Measurements from ENCODE around the gene PRICKLE2.

PRICKLE2 gene

GRCh38 chr3:64184621-64185020 is 40.6 kb downstream of the PRICKLE2 start:
- Histone ChIP-seq H3K9ac (ENCODE audit: low read length) (no peak overlapping the region), H3K27ac (ENCODE audit: low read length) (no peak overlapping the region), H3K9me2 (replicated peaks; ENCODE audit: insufficient read depth, low read length) (no peaks in the 10 kb centered on the region), H2AFZ (ENCODE audit: low read length) (no peak overlapping the region), H3F3A (ENCODE audit: insufficient read depth, low read length) (no peaks in the 10 kb centered on the region), H3K4me2 (ENCODE audit: low read depth, low read length) (no peak overlapping the region), H3K4me3 (ENCODE audit: low read length) (no peak overlapping the region), H3K4me1 (ENCODE audit: low read length) (no peaks in the 10 kb centered on the region), H4K20me1 (ENCODE audit: insufficient read depth, low read length) (no peaks in the 10 kb centered on the region), H3K36me3 (replicated peaks; ENCODE audit: insufficient read depth, low read length) (no peaks in the 10 kb centered on the region), H3K9me3 (replicated peaks; ENCODE audit: insufficient read depth, low read length) (no peaks in the 10 kb centered on the region), H3K79me2 (ENCODE audit: low read length) (no peaks in the 10 kb centered on the region), H3K27me3 (replicated peaks; ENCODE audit: insufficient read depth, low read length) (no peaks in the 10 kb centered on the region)
- TF ChIP-seq CTCF (IDR thresholded peaks at IDR 0.05; ENCODE audit: low read length) (no peak), EZH2 (optimal IDR thresholded peaks at IDR 0.05; ENCODE audit: low read depth, low read length) (no peak), EZH2phosphoT487 (IDR thresholded peaks at IDR 0.05; ENCODE audit: low read length) (no peak)
- no peak for DNase-seq

- Histone ChIP-seq H3K27me3 (replicated peaks; ENCODE audit: insufficient read depth, low read length) (no peaks in the 10 kb centered on the region), H2AFZ (ENCODE audit: low read length) (no peak overlapping the region), H3K4me1 (ENCODE audit: low read length) (no peaks in the 10 kb centered on the region), H3K36me3 (replicated peaks; ENCODE audit: insufficient read depth, low read length) (no peaks in the 10 kb centered on the region), H3K4me2 (ENCODE audit: low read depth, low read length) (no peak overlapping the region), H4K20me1 (ENCODE audit: insufficient read depth, low read length) (no peaks in the 10 kb centered on the region), H3K9me3 (replicated peaks; ENCODE audit: insufficient read depth, low read length) (no peaks in the 10 kb centered on the region), H3K27ac (ENCODE audit: low read length) (no peak overlapping the region), H3F3A (ENCODE audit: insufficient read depth, low read length) (no peaks in the 10 kb centered on the region), H3K79me2 (ENCODE audit: low read length) (no peaks in the 10 kb centered on the region), H3K9ac (ENCODE audit: low read length) (no peak overlapping the region), H3K9me2 (replicated peaks; ENCODE audit: insufficient read depth, low read length) (no peaks in the 10 kb centered on the region), H3K4me3 (ENCODE audit: low read length) (no peak overlapping the region)
- DNase-seq: no peak
- no peak for TF ChIP-seq EZH2phosphoT487 (IDR thresholded peaks at IDR 0.05; ENCODE audit: low read length)
- no peak for TF ChIP-seq EZH2 (optimal IDR thresholded peaks at IDR 0.05; ENCODE audit: low read depth, low read length)
- no peak for TF ChIP-seq CTCF (IDR thresholded peaks at IDR 0.05; ENCODE audit: low read length)
Observed at GRCh38 chr3:64179860-64180259, 45.4 kb downstream of the PRICKLE2 start.

- Histone ChIP-seq H3K27ac (ENCODE audit: low read length) (no peak overlapping the region), H3K36me3 (replicated peaks; ENCODE audit: insufficient read depth, low read length) (no peaks in the 10 kb centered on the region), H3K4me1 (ENCODE audit: low read length) (no peaks in the 10 kb centered on the region), H4K20me1 (ENCODE audit: insufficient read depth, low read length) (no peaks in the 10 kb centered on the region), H3K9me3 (replicated peaks; ENCODE audit: insufficient read depth, low read length) (no peaks in the 10 kb centered on the region), H2AFZ (ENCODE audit: low read length) (no peak overlapping the region), H3K9me2 (replicated peaks; ENCODE audit: insufficient read depth, low read length) (no peaks in the 10 kb centered on the region), H3F3A (ENCODE audit: insufficient read depth, low read length) (no peaks in the 10 kb centered on the region), H3K4me2 (ENCODE audit: low read depth, low read length) (no peak overlapping the region), H3K79me2 (ENCODE audit: low read length) (no peaks in the 10 kb centered on the region), H3K27me3 (replicated peaks; ENCODE audit: insufficient read depth, low read length) (no peaks in the 10 kb centered on the region), H3K9ac (ENCODE audit: low read length) (no peak overlapping the region), H3K4me3 (ENCODE audit: low read length) (no peak overlapping the region)
- TF ChIP-seq CTCF (IDR thresholded peaks at IDR 0.05; ENCODE audit: low read length) (no peak), EZH2phosphoT487 (IDR thresholded peaks at IDR 0.05; ENCODE audit: low read length) (no peak), EZH2 (optimal IDR thresholded peaks at IDR 0.05; ENCODE audit: low read depth, low read length) (no peak)
- no peak for DNase-seq
Observed at GRCh38 chr3:64179249-64179648, 46.0 kb downstream of the PRICKLE2 start.

Measured in MM.1S (cell line).